PC-3 (cell line): ENCODE results near the gene SRRM1.

Source experiments
- EZH2 ChIP-seq: fragments of 300-600 bp; sonication (generic); IDR thresholded peaks from one replicate; pipeline ENCODE4 v1.6.1; 2017; ENCODE audit warnings: antibody characterized with exemption, mild to moderate bottlenecking, low read length; ENCODE audit not compliant: unreplicated experiment
- EZH2phosphoT487 ChIP-seq: fragments of 300-600 bp; sonication (generic); IDR thresholded peaks from 2 replicates; pipeline ENCODE4 v1.6.1; 2018; ENCODE audit warnings: mild to moderate bottlenecking, antibody characterized with exemption, low read length, borderline replicate concordance
- TF ChIP-seq, protein P1 (sequence below): fragments of 300-600 bp; sonication (generic); conservative IDR thresholded peaks from 2 replicates; pipeline ENCODE4 v1.5.1; 2017; ENCODE audit warnings: antibody characterized with exemption, low read depth, mild to moderate bottlenecking, low read length

DNA sequence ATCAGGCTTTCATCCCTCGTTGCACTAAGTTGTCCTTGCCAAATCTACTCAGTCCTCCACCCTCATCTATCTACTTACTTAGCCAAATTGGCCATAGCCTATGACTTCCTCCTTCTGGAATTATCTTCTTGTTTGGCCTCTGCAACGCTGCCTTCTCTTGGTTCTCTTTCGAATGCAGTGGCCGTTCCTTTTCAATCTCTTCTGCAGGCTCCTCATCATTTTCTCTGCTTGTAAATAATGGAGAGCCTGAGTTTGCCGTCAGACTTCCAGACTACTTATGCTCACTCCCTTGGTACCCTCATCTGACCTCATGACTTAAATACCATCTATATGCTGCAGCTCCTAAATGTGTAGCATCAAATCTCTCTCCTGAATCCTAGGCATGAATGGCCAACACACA, 22.4 kb upstream of the SRRM1 start:
- TF ChIP-seq EZH2 (no peak), EZH2phosphoT487 (no peak)
- TF ChIP-seq, protein P1, sequence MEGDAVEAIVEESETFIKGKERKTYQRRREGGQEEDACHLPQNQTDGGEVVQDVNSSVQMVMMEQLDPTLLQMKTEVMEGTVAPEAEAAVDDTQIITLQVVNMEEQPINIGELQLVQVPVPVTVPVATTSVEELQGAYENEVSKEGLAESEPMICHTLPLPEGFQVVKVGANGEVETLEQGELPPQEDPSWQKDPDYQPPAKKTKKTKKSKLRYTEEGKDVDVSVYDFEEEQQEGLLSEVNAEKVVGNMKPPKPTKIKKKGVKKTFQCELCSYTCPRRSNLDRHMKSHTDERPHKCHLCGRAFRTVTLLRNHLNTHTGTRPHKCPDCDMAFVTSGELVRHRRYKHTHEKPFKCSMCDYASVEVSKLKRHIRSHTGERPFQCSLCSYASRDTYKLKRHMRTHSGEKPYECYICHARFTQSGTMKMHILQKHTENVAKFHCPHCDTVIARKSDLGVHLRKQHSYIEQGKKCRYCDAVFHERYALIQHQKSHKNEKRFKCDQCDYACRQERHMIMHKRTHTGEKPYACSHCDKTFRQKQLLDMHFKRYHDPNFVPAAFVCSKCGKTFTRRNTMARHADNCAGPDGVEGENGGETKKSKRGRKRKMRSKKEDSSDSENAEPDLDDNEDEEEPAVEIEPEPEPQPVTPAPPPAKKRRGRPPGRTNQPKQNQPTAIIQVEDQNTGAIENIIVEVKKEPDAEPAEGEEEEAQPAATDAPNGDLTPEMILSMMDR, result no peak
